K562 (cell line): ENCODE data around the gene CELF4. TPM values are rescaled to one million over a fixed set of nuclear protein-coding genes. Genes with fewer than 3 reads are reported as not detected.
A peak's percentile ranks its signal among the peaks of the same experiment; 100 is the strongest.

Experiments used
- CBFA2T3 ChIP-seq: fragments of 450-650 bp; IDR thresholded peaks from 2 replicates; pipeline ENCODE4 v1.6.1; 2017
- CREB1 ChIP-seq, 2 experiments: sonication (generic) in 1 of 2; formaldehyde crosslinking in 1 of 2; IDR thresholded peaks; 2 replicates each; pipeline versions ENCODE4 v1.6.1 to v1.8.0; 2012 to 2022; ENCODE audit warnings: inconsistent platforms in 1 of 2, mild to moderate bottlenecking in 1 of 2, missing genetic modification reagents in 1 of 2, moderate library complexity in 1 of 2
- ESRRB ChIP-seq: fragments of 250-450 bp; sonication (Bioruptor Pico); IDR thresholded peaks from 2 replicates; pipeline ENCODE4 v1.5.0; 2020; ENCODE audit warnings: mild to moderate bottlenecking, moderate library complexity, borderline replicate concordance
- FOXA1 ChIP-seq: fragments of 450-650 bp; IDR thresholded peaks from 2 replicates; pipeline ENCODE4 v1.6.1; 2016; ENCODE audit warnings: mild to moderate bottlenecking, borderline replicate concordance
- HNRNPL ChIP-seq: fragments of 200-400 bp; formaldehyde crosslinking; IDR thresholded peaks from 2 replicates; pipeline ENCODE4 v1.6.1; 2017; ENCODE audit warnings: low read depth, mild to moderate bottlenecking, low read length
- KAT2B ChIP-seq: IDR thresholded peaks from one replicate; pipeline ENCODE4 v1.6.1; 2012; ENCODE audit warnings: low read depth, mild to moderate bottlenecking, control low read depth, inconsistent platforms, low read length, moderate library complexity
- MTA1 ChIP-seq: fragments of 450-650 bp; IDR thresholded peaks from 2 replicates; pipeline ENCODE4 v1.6.1; 2017; ENCODE audit warnings: borderline replicate concordance
- NEUROD1 ChIP-seq: fragments of 150-350 bp; IDR thresholded peaks from 2 replicates; pipeline ENCODE4 v1.6.1; 2014; ENCODE audit warnings: borderline replicate concordance, low read length, low read depth; ENCODE audit not compliant: partially characterized antibody
- RAD21 ChIP-seq, 2 experiments: fragments of 250-450 bp in 1 of 2; fragments of 450-650 bp in 1 of 2; sonication (Bioruptor Pico) in 1 of 2; formaldehyde crosslinking in 1 of 2; IDR thresholded peaks in 1 of 2; conservative IDR thresholded peaks in 1 of 2; 2 replicates each; pipeline versions ENCODE4 v1.4.0 to v1.8.0; 2020 to 2022; ENCODE audit warnings: mild to moderate bottlenecking in 2 of 2, moderate library complexity in 1 of 2
- RBBP5 ChIP-seq: fragments of 200-600 bp; sonication (generic); IDR thresholded peaks from 2 replicates; pipeline ENCODE4 v1.6.1; 2012; ENCODE audit warnings: borderline replicate concordance, mild to moderate bottlenecking, low read length, control low read depth, inconsistent platforms; ENCODE audit not compliant: insufficient read depth, poor library complexity, severe bottlenecking
- SIN3A ChIP-seq, 2 experiments: fragments of 150-350 bp in 1 of 2; IDR thresholded peaks; 2 replicates each; pipeline ENCODE4 v1.6.1; 2011 to 2016; ENCODE audit warnings: borderline replicate concordance in 2 of 2, low read depth in 2 of 2, low read length in 2 of 2, mild to moderate bottlenecking in 2 of 2, moderate library complexity in 2 of 2; ENCODE audit not compliant: control insufficient read depth in 1 of 2
- SMARCB1 ChIP-seq: IDR thresholded peaks from 2 replicates; pipeline ENCODE4 v1.6.1; 2011; ENCODE audit warnings: improper control_type of control experiment, low read depth; ENCODE audit not compliant: insufficient read length
- STAG1 ChIP-seq: sonication (generic); formaldehyde crosslinking; IDR thresholded peaks from 2 replicates; pipeline ENCODE4 v1.5.0; 2020; ENCODE audit warnings: missing genetic modification reagents, borderline replicate concordance
- TAF15 ChIP-seq: fragments of 200-400 bp; formaldehyde crosslinking; IDR thresholded peaks from 2 replicates; pipeline ENCODE4 v1.6.1; 2017; ENCODE audit warnings: mild to moderate bottlenecking, low read depth, low read length, moderate library complexity
- ZFP36 ChIP-seq: fragments of 150-350 bp; IDR thresholded peaks from 2 replicates; pipeline ENCODE4 v1.6.1; 2018; ENCODE audit warnings: low read length, low read depth; ENCODE audit not compliant: partially characterized antibody
- ZNF134 ChIP-seq: fragments of 250-450 bp; sonication (Bioruptor Pico); conservative IDR thresholded peaks from 2 replicates; pipeline ENCODE4 v1.4.0; 2020
- ZNF263 ChIP-seq: sonication (generic); formaldehyde crosslinking; IDR thresholded peaks from 2 replicates; pipeline ENCODE4 v1.8.0; 2022; ENCODE audit warnings: mild to moderate bottlenecking, missing genetic modification reagents, borderline replicate concordance
- ZNF507 ChIP-seq: conservative IDR thresholded peaks from 2 replicates; pipeline ENCODE4 v1.6.1; 2017; ENCODE audit warnings: missing genetic modification characterization, missing compliant biosample characterization
- polyA plus RNA-seq, 8 experiments: library from polyadenylated mRNA; depleted of rRNA in 4 of 8; stranded (reverse) in 5 of 8; unstranded in 3 of 8; fragments of >200 nt; fragmentation: Nextera tagmentation in 2 of 8; fragmentation: Illumina TruSeq in 1 of 8; extraction: Ambion mirVana in 2 of 8; extraction: Trizol in 1 of 8; gene quantifications; 2 replicates each; pipeline versions ENCODE4 v1.2.1 to v1.2.3, GENCODE V29; 2011 to 2014; ENCODE audit warnings: inconsistent platforms in 1 of 8, missing spikeins in 1 of 8
- total RNA-seq, 7 experiments: library from RNA; depleted of rRNA in 6 of 7; stranded (reverse); fragments of >200 nt in 6 of 7; fragmentation: Illumina TruSeq in 2 of 7; extraction: Trizol in 2 of 7; gene quantifications; 2 replicates each; pipeline versions ENCODE4 v1.2.1 to v1.2.3, GENCODE V29; 2011 to 2021; ENCODE audit warnings: low replicate concordance in 1 of 7
- TF ChIP-seq, protein P1 (sequence below): sonication (generic); formaldehyde crosslinking; IDR thresholded peaks from 2 replicates; pipeline ENCODE4 v1.8.1; 2022; ENCODE audit warnings: missing genetic modification reagents
- TF ChIP-seq, protein P2 (sequence below): sonication (generic); formaldehyde crosslinking; IDR thresholded peaks from 2 replicates; pipeline ENCODE4 v1.8.0; 2022; ENCODE audit warnings: missing genetic modification reagents, mild to moderate bottlenecking, borderline replicate concordance
- TF ChIP-seq, protein P3 (sequence below): fragments of 250-450 bp; sonication (Bioruptor Pico); IDR thresholded peaks from 2 replicates; pipeline ENCODE4 v1.4.0; 2020; ENCODE audit warnings: mild to moderate bottlenecking, moderate library complexity

The CELF4 gene
- total and polyA plus RNA-seq, 9 of the 15 experiments (the other 6 are each of a cell fraction or from before 2014, with no cell fraction given) = 0.04 to 0.24 (median 0.07) TPM; not detected in 3

DNA sequence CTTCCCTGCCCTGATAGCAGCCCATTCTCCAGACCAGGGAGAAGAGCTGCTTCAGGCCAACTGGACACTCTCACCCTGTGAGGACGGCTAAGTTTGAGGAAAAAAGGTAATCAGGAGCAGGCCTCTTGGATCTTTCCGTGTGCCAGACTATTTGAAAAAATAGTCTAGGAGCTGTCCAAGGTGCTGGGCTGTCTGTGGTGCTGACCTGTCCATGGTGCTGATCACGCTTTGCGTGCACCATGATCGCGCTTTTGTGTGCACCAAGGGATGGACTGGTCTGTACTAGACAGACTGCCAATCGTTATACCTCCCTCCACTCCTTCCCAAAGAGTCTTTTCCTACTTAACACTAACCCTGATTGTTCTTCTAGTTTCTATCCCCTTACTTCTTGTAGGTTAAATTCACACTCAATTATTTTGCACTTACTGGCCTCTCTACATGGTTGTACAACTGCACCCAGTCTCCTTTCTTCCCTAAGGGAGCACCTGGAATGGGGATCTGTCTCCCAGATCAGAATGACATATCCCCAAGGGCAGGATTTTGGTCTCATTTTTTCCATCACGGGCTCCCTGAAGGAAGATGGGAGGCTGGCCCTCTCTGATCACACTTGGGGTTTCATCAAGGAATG, 295.4 kb downstream of the CELF4 start (continued):
- TF ChIP-seq NEUROD1 (no peak), TAF15 (no peak), ZNF134 (CRISPR knock-in tag) (peak; percentile 70), ZNF263 (CRISPR knock-in tag) (peak; percentile 91), STAG1 (peak; percentile 97), HNRNPL (no peak), ESRRB (no peak), ZNF507 (tag) (no peak), CBFA2T3 (no peak), KAT2B (no peak), RAD21 (CRISPR knock-in tag; conservative IDR thresholded peaks at IDR 0.05 in 1 of 2, IDR thresholded peaks at IDR 0.05 in 1 of 2) (no peak), ZFP36 (no peak), CREB1 (IDR thresholded peaks at IDR 0.05) (no peak), CREB1 (CRISPR knock-in tag; IDR thresholded peaks at IDR 0.05) (peak; percentile 85), SIN3A (IDR thresholded peaks at IDR 0.05; ENCODE audit: borderline replicate concordance in 2 of 2, control insufficient read depth in 1 of 2, low read depth in 2 of 2, low read length in 2 of 2) (peak; percentile 96 to 98), MTA1 (no peak), RBBP5 (no peak), FOXA1 (no peak), SMARCB1 (no peak)
- TF ChIP-seq, protein P1, sequence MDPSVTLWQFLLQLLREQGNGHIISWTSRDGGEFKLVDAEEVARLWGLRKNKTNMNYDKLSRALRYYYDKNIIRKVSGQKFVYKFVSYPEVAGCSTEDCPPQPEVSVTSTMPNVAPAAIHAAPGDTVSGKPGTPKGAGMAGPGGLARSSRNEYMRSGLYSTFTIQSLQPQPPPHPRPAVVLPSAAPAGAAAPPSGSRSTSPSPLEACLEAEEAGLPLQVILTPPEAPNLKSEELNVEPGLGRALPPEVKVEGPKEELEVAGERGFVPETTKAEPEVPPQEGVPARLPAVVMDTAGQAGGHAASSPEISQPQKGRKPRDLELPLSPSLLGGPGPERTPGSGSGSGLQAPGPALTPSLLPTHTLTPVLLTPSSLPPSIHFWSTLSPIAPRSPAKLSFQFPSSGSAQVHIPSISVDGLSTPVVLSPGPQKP (CRISPR knock-in tag) = no peak
- TF ChIP-seq, protein P2, sequence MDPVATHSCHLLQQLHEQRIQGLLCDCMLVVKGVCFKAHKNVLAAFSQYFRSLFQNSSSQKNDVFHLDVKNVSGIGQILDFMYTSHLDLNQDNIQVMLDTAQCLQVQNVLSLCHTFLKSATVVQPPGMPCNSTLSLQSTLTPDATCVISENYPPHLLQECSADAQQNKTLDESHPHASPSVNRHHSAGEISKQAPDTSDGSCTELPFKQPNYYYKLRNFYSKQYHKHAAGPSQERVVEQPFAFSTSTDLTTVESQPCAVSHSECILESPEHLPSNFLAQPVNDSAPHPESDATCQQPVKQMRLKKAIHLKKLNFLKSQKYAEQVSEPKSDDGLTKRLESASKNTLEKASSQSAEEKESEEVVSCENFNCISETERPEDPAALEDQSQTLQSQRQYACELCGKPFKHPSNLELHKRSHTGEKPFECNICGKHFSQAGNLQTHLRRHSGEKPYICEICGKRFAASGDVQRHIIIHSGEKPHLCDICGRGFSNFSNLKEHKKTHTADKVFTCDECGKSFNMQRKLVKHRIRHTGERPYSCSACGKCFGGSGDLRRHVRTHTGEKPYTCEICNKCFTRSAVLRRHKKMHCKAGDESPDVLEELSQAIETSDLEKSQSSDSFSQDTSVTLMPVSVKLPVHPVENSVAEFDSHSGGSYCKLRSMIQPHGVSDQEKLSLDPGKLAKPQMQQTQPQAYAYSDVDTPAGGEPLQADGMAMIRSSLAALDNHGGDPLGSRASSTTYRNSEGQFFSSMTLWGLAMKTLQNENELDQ = peak; percentile 99
- TF ChIP-seq, protein P3, sequence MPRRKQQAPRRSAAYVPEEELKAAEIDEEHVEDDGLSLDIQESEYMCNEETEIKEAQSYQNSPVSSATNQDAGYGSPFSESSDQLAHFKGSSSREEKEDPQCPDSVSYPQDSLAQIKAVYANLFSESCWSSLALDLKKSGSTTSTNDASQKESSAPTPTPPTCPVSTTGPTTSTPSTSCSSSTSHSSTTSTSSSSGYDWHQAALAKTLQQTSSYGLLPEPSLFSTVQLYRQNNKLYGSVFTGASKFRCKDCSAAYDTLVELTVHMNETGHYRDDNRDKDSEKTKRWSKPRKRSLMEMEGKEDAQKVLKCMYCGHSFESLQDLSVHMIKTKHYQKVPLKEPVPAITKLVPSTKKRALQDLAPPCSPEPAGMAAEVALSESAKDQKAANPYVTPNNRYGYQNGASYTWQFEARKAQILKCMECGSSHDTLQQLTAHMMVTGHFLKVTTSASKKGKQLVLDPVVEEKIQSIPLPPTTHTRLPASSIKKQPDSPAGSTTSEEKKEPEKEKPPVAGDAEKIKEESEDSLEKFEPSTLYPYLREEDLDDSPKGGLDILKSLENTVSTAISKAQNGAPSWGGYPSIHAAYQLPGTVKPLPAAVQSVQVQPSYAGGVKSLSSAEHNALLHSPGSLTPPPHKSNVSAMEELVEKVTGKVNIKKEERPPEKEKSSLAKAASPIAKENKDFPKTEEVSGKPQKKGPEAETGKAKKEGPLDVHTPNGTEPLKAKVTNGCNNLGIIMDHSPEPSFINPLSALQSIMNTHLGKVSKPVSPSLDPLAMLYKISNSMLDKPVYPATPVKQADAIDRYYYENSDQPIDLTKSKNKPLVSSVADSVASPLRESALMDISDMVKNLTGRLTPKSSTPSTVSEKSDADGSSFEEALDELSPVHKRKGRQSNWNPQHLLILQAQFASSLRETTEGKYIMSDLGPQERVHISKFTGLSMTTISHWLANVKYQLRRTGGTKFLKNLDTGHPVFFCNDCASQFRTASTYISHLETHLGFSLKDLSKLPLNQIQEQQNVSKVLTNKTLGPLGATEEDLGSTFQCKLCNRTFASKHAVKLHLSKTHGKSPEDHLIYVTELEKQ (CRISPR knock-in tag) = 0 out of 2 replicates have a peak, but pooled peaks have one; percentile 35
